GM08714 (cell line): ENCODE results near the gene SNX13.

Source experiments
- H3K4me3 ChIP-seq: fragments of 200-500 bp; sonication (Bioruptor generic); 2 replicates; pipeline ENCODE4 v1.5.1; 2014; ENCODE audit warnings: mild to moderate bottlenecking, low read length, inconsistent platforms
- ZNF274 ChIP-seq: IDR thresholded peaks from 2 replicates; pipeline ENCODE4 v1.6.1; 2012; ENCODE audit warnings: mild to moderate bottlenecking, low read depth, low read length

SNX13 gene

GRCh38 chr7:17863095-17863808 is 77.0 kb downstream of the SNX13 start:
- no peak overlapping the region for H3K4me3 ChIP-seq
- no peak for TF ChIP-seq ZNF274

GRCh38 chr7:17856251-17856650 is 84.0 kb downstream of the SNX13 start:
- TF ChIP-seq ZNF274, result no peak
- H3K4me3 ChIP-seq, result no peak overlapping the region

- TF ChIP-seq ZNF274, result no peak
- no peak overlapping the region for H3K4me3 ChIP-seq
These were observed 85.1 kb downstream of the SNX13 start for GRCh38 chr7:17855202-17855601.

- no peak overlapping the region for H3K4me3 ChIP-seq
- no peak for TF ChIP-seq ZNF274
These were observed 85.8 kb downstream of the SNX13 start for GRCh38 chr7:17854261-17855047.

GRCh38 chr7:17852361-17852760 is 87.9 kb downstream of the SNX13 start:
- TF ChIP-seq ZNF274, result no peak
- H3K4me3 ChIP-seq, result no peak overlapping the region

GRCh38 chr7:17849504-17849903 is 90.8 kb downstream of the SNX13 start:
- no peak overlapping the region for H3K4me3 ChIP-seq
- no peak for TF ChIP-seq ZNF274

GRCh38 chr7:17848516-17848915 is 91.8 kb downstream of the SNX13 start:
- H3K4me3 ChIP-seq, result no peak overlapping the region
- TF ChIP-seq ZNF274, result no peak

- H3K4me3 ChIP-seq, result no peak overlapping the region
- no peak for TF ChIP-seq ZNF274
These were observed 93.4 kb downstream of the SNX13 start for GRCh38 chr7:17846935-17847334.

GRCh38 chr7:17845197-17845547 is 95.1 kb downstream of the SNX13 start:
- no peak for TF ChIP-seq ZNF274
- H3K4me3 ChIP-seq, result no peak overlapping the region

GRCh38 chr7:17844514-17845196 is 95.6 kb downstream of the SNX13 start:
- no peak for TF ChIP-seq ZNF274
- no peak overlapping the region for H3K4me3 ChIP-seq

- no peak for TF ChIP-seq ZNF274
- no peak overlapping the region for H3K4me3 ChIP-seq
These were observed 96.3 kb downstream of the SNX13 start for GRCh38 chr7:17844022-17844421.

- TF ChIP-seq ZNF274, result no peak
- H3K4me3 ChIP-seq, result no peak overlapping the region
These were observed 97.3 kb downstream of the SNX13 start for GRCh38 chr7:17843041-17843440.

GRCh38 chr7:17832820-17833355 is 107.4 kb downstream of the SNX13 start:
- no peak for TF ChIP-seq ZNF274
- H3K4me3 ChIP-seq, result no peak overlapping the region

- H3K4me3 ChIP-seq, result no peak overlapping the region
- TF ChIP-seq ZNF274, result no peak
These were observed 108.1 kb downstream of the SNX13 start for GRCh38 chr7:17832242-17832641.
